ENCODE data around the gene C13orf46.

C13orf46 gene

GRCh38 chr13:113947311-113948033, 26.4 kb downstream of the C13orf46 start:
- no peak overlapping the region for H3K9ac ChIP-seq (ENCODE audit: low read length)
- H3K4ac ChIP-seq (ENCODE audit: low read depth, low read length): no peak overlapping the region
- no peak overlapping the region for H4K5ac ChIP-seq (ENCODE audit: low read length)
- H3K4me1 ChIP-seq (ENCODE audit: control insufficient read depth, low read depth, low read length): no peaks in the 10 kb centered on the region
- H3K27ac ChIP-seq (ENCODE audit: low read depth, low read length): no peak overlapping the region
- H3K79me1 ChIP-seq (ENCODE audit: low read length): no peaks in the 10 kb centered on the region
- H3K4me3 ChIP-seq (ENCODE audit: low read length): no peak overlapping the region
- H2AK5ac ChIP-seq (ENCODE audit: low read length): no peak overlapping the region
- H3K79me2 ChIP-seq (ENCODE audit: control insufficient read depth, insufficient read depth, low read length): no peaks in the 10 kb centered on the region
- H2BK5ac ChIP-seq (ENCODE audit: low read length): no peak overlapping the region
- no peak overlapping the region for H3K4me2 ChIP-seq (ENCODE audit: low read length)
- H2BK120ac ChIP-seq (ENCODE audit: low read depth, low read length): no peak overlapping the region
- peak; percentile 34 for DNase-seq
- no peak overlapping the region for H3K56ac ChIP-seq (ENCODE audit: low read length)
- WGBS (ENCODE audit: extremely low coverage, insufficient coverage, low lambda C conversion rate): no CpG with 5 or more reads among the region's 17 CpGs
- no peak overlapping the region for H3K23ac ChIP-seq (ENCODE audit: low read length)
- H3K27me3 ChIP-seq (ENCODE audit: insufficient read depth, low read length, poor library complexity): no peaks in the 10 kb centered on the region
- H2BK15ac ChIP-seq (replicated peaks; ENCODE audit: low read depth): no peak overlapping the region
- no peak overlapping the region for H4K8ac ChIP-seq (ENCODE audit: low read depth, low read length)
- H3K18ac ChIP-seq (ENCODE audit: low read length): no peak overlapping the region
- no peaks in the 10 kb centered on the region for H3K36me3 ChIP-seq (ENCODE audit: control insufficient read depth, insufficient read depth, low read length)

- H4K8ac ChIP-seq (ENCODE audit: low read depth, low read length): no peak overlapping the region
- no peak overlapping the region for H3K9ac ChIP-seq (ENCODE audit: low read length)
- no peak overlapping the region for H2BK120ac ChIP-seq (ENCODE audit: low read depth, low read length)
- no peak overlapping the region for H3K4ac ChIP-seq (ENCODE audit: low read depth, low read length)
- no peak overlapping the region for H2AK5ac ChIP-seq (ENCODE audit: low read length)
- no peak overlapping the region for H3K18ac ChIP-seq (ENCODE audit: low read length)
- no peak overlapping the region for H4K5ac ChIP-seq (ENCODE audit: low read length)
- H3K27me3 ChIP-seq (ENCODE audit: insufficient read depth, low read length, poor library complexity): no peaks in the 10 kb centered on the region
- no peak overlapping the region for H3K56ac ChIP-seq (ENCODE audit: low read length)
- DNase-seq: no peak
- H3K4me3 ChIP-seq (ENCODE audit: low read length): no peak overlapping the region
- H2BK15ac ChIP-seq (replicated peaks; ENCODE audit: low read depth): no peak overlapping the region
- H3K23ac ChIP-seq (ENCODE audit: low read length): no peak overlapping the region
- no peaks in the 10 kb centered on the region for H3K79me2 ChIP-seq (ENCODE audit: control insufficient read depth, insufficient read depth, low read length)
- H3K4me2 ChIP-seq (ENCODE audit: low read length): no peak overlapping the region
- H3K4me1 ChIP-seq (ENCODE audit: control insufficient read depth, low read depth, low read length): no peaks in the 10 kb centered on the region
- no peaks in the 10 kb centered on the region for H3K79me1 ChIP-seq (ENCODE audit: low read length)
- no peak overlapping the region for H2BK5ac ChIP-seq (ENCODE audit: low read length)
- no peak overlapping the region for H3K27ac ChIP-seq (ENCODE audit: low read depth, low read length)
- no peaks in the 10 kb centered on the region for H3K36me3 ChIP-seq (ENCODE audit: control insufficient read depth, insufficient read depth, low read length)
- WGBS (ENCODE audit: extremely low coverage, insufficient coverage, low lambda C conversion rate): no CpG with 5 or more reads among the region's 26 CpGs
These were observed 27.3 kb downstream of the C13orf46 start for GRCh38 chr13:113946409-113947181.

- DNase-seq: no peak
- no peaks in the 10 kb centered on the region for H3K79me2 ChIP-seq (ENCODE audit: control insufficient read depth, insufficient read depth, low read length)
- H3K23ac ChIP-seq (ENCODE audit: low read length): no peak overlapping the region
- no peak overlapping the region for H3K4me3 ChIP-seq (ENCODE audit: low read length)
- H3K4me1 ChIP-seq (ENCODE audit: control insufficient read depth, low read depth, low read length): no peaks in the 10 kb centered on the region
- H3K18ac ChIP-seq (ENCODE audit: low read length): no peak overlapping the region
- H3K27me3 ChIP-seq (ENCODE audit: insufficient read depth, low read length, poor library complexity): no peaks in the 10 kb centered on the region
- H3K79me1 ChIP-seq (ENCODE audit: low read length): no peaks in the 10 kb centered on the region
- no peaks in the 10 kb centered on the region for H3K36me3 ChIP-seq (ENCODE audit: control insufficient read depth, insufficient read depth, low read length)
- no peak overlapping the region for H2BK120ac ChIP-seq (ENCODE audit: low read depth, low read length)
- H3K27ac ChIP-seq (ENCODE audit: low read depth, low read length): no peak overlapping the region
- no peak overlapping the region for H4K8ac ChIP-seq (ENCODE audit: low read depth, low read length)
- H3K9ac ChIP-seq (ENCODE audit: low read length): no peak overlapping the region
- WGBS (ENCODE audit: extremely low coverage, insufficient coverage, low lambda C conversion rate): no CpG with 5 or more reads among the region's 26 CpGs
- H2AK5ac ChIP-seq (ENCODE audit: low read length): no peak overlapping the region
- H2BK15ac ChIP-seq (replicated peaks; ENCODE audit: low read depth): no peak overlapping the region
- no peak overlapping the region for H3K56ac ChIP-seq (ENCODE audit: low read length)
- H3K4ac ChIP-seq (ENCODE audit: low read depth, low read length): no peak overlapping the region
- H3K4me2 ChIP-seq (ENCODE audit: low read length): no peak overlapping the region
- H4K5ac ChIP-seq (ENCODE audit: low read length): no peak overlapping the region
- no peak overlapping the region for H2BK5ac ChIP-seq (ENCODE audit: low read length)
These were observed 27.9 kb downstream of the C13orf46 start for GRCh38 chr13:113945857-113946408.

- no peak overlapping the region for H2BK120ac ChIP-seq (ENCODE audit: low read depth, low read length)
- no peak overlapping the region for H3K4me3 ChIP-seq (ENCODE audit: low read length)
- H3K9ac ChIP-seq (ENCODE audit: low read length): no peak overlapping the region
- H3K4ac ChIP-seq (ENCODE audit: low read depth, low read length): no peak overlapping the region
- no peaks in the 10 kb centered on the region for H3K79me2 ChIP-seq (ENCODE audit: control insufficient read depth, insufficient read depth, low read length)
- no peak overlapping the region for H3K18ac ChIP-seq (ENCODE audit: low read length)
- H3K56ac ChIP-seq (ENCODE audit: low read length): no peak overlapping the region
- no peak overlapping the region for H3K23ac ChIP-seq (ENCODE audit: low read length)
- no peaks in the 10 kb centered on the region for H3K27me3 ChIP-seq (ENCODE audit: insufficient read depth, low read length, poor library complexity)
- H3K27ac ChIP-seq (ENCODE audit: low read depth, low read length): no peak overlapping the region
- no peaks in the 10 kb centered on the region for H3K36me3 ChIP-seq (ENCODE audit: control insufficient read depth, insufficient read depth, low read length)
- H2AK5ac ChIP-seq (ENCODE audit: low read length): no peak overlapping the region
- no peak overlapping the region for H2BK5ac ChIP-seq (ENCODE audit: low read length)
- H4K5ac ChIP-seq (ENCODE audit: low read length): no peak overlapping the region
- H4K8ac ChIP-seq (ENCODE audit: low read depth, low read length): no peak overlapping the region
- H3K4me2 ChIP-seq (ENCODE audit: low read length): no peak overlapping the region
- no peak overlapping the region for H2BK15ac ChIP-seq (replicated peaks; ENCODE audit: low read depth)
- H3K4me1 ChIP-seq (ENCODE audit: control insufficient read depth, low read depth, low read length): no peaks in the 10 kb centered on the region
- no peaks in the 10 kb centered on the region for H3K79me1 ChIP-seq (ENCODE audit: low read length)
- DNase-seq: no peak
- WGBS (ENCODE audit: extremely low coverage, insufficient coverage, low lambda C conversion rate): no CpG with 5 or more reads among the region's 19 CpGs
These were observed 29.9 kb downstream of the C13orf46 start for GRCh38 chr13:113943821-113944565.

GRCh38 chr13:113942591-113943103, 31.2 kb downstream of the C13orf46 start:
- Histone ChIP-seq H2BK5ac (ENCODE audit: low read length) (no peak overlapping the region), H3K9ac (ENCODE audit: low read length) (no peak overlapping the region), H2BK15ac (replicated peaks; ENCODE audit: low read depth) (no peak overlapping the region), H2BK120ac (ENCODE audit: low read depth, low read length) (no peak overlapping the region), H3K4me1 (ENCODE audit: control insufficient read depth, low read depth, low read length) (no peaks in the 10 kb centered on the region), H3K79me2 (ENCODE audit: control insufficient read depth, insufficient read depth, low read length) (no peaks in the 10 kb centered on the region), H4K8ac (ENCODE audit: low read depth, low read length) (no peak overlapping the region), H3K4me2 (ENCODE audit: low read length) (no peak overlapping the region), H3K79me1 (ENCODE audit: low read length) (no peaks in the 10 kb centered on the region), H3K4ac (ENCODE audit: low read depth, low read length) (no peak overlapping the region), H3K27me3 (ENCODE audit: insufficient read depth, low read length, poor library complexity) (no peaks in the 10 kb centered on the region), H3K56ac (ENCODE audit: low read length) (no peak overlapping the region), H4K5ac (ENCODE audit: low read length) (no peak overlapping the region), H3K23ac (ENCODE audit: low read length) (no peak overlapping the region), H2AK5ac (ENCODE audit: low read length) (no peak overlapping the region), H3K4me3 (ENCODE audit: low read length) (no peak overlapping the region), H3K27ac (ENCODE audit: low read depth, low read length) (no peak overlapping the region), H3K36me3 (ENCODE audit: control insufficient read depth, insufficient read depth, low read length) (no peaks in the 10 kb centered on the region), H3K18ac (ENCODE audit: low read length) (no peak overlapping the region)
- no CpG with 5 or more reads among the region's 23 CpGs for WGBS (ENCODE audit: extremely low coverage, insufficient coverage, low lambda C conversion rate)
- DNase-seq: no peak

All from mesendoderm (in vitro differentiated cells).